H9 (cell line): ENCODE data around the gene ITPRIPL1. TPM values are rescaled to one million over a fixed set of nuclear protein-coding genes. Genes with fewer than 3 reads are reported as not detected.

ENCODE experiments used
- DNase-seq: peaks from one replicate; pipeline ENCODE4 v3.0.0-alpha.2; 2017
- H2AFZ ChIP-seq: one replicate; pipeline ENCODE4 v1.6.1; 2013; ENCODE audit warnings: mild to moderate bottlenecking, low read length, control low read depth, moderate library complexity
- H2AK5ac ChIP-seq: 2 replicates; pipeline ENCODE4 v1.6.1; 2013; ENCODE audit warnings: low read length, control low read depth, mixed read lengths; ENCODE audit not compliant: insufficient read length
- H2BK120ac ChIP-seq: one replicate; pipeline ENCODE4 v1.6.1; 2013; ENCODE audit warnings: low read depth, mild to moderate bottlenecking, low read length, control low read depth, inconsistent platforms; ENCODE audit not compliant: poor library complexity, severe bottlenecking
- H2BK12ac ChIP-seq: 2 replicates; pipeline ENCODE4 v1.6.1; 2013; ENCODE audit warnings: low read length, control low read depth, mixed read lengths, low read depth; ENCODE audit not compliant: insufficient read length
- H2BK15ac ChIP-seq: 2 replicates; pipeline ENCODE4 v1.6.1; 2013; ENCODE audit warnings: low read depth, low read length, control low read depth
- H2BK20ac ChIP-seq: one replicate; pipeline ENCODE4 v1.6.1; 2013; ENCODE audit warnings: low read depth, mild to moderate bottlenecking, low read length, control low read depth, inconsistent platforms; ENCODE audit not compliant: poor library complexity, severe bottlenecking
- H2BK5ac ChIP-seq: 2 replicates; pipeline ENCODE4 v1.6.1; 2013; ENCODE audit warnings: low read length, control low read depth, mixed read lengths; ENCODE audit not compliant: insufficient read length
- H3K14ac ChIP-seq: 2 replicates; pipeline ENCODE4 v1.6.1; 2013; ENCODE audit warnings: low read length, control low read depth; ENCODE audit not compliant: insufficient read depth
- H3K18ac ChIP-seq: 2 replicates; pipeline ENCODE4 v1.6.1; 2013; ENCODE audit warnings: low read depth, mild to moderate bottlenecking, mixed read lengths, low read length, control low read depth; ENCODE audit not compliant: insufficient read length
- H3K23ac ChIP-seq: 2 replicates; pipeline ENCODE4 v1.6.1; 2013; ENCODE audit warnings: low read length, control low read depth, mixed read lengths, low read depth; ENCODE audit not compliant: insufficient read length
- H3K23me2 ChIP-seq: 2 replicates; pipeline ENCODE4 v1.6.1; 2013; ENCODE audit warnings: low read depth, mild to moderate bottlenecking, mixed read lengths, low read length, control low read depth; ENCODE audit not compliant: insufficient read length, poor library complexity, severe bottlenecking
- H3K27ac ChIP-seq: 2 replicates; pipeline ENCODE4 v1.5.1; 2013; ENCODE audit warnings: low read length, control low read depth, mixed read lengths, low read depth; ENCODE audit not compliant: insufficient read length
- H3K27me3 ChIP-seq: 2 replicates; pipeline ENCODE4 v1.6.1; 2013; ENCODE audit warnings: low read length, control low read depth, inconsistent platforms; ENCODE audit not compliant: insufficient read depth
- H3K4ac ChIP-seq: 2 replicates; pipeline ENCODE4 v1.6.1; 2013; ENCODE audit warnings: low read depth, mild to moderate bottlenecking, control low read depth, inconsistent platforms, low read length, moderate library complexity
- H3K4me1 ChIP-seq: 2 replicates; pipeline ENCODE4 v1.6.1; 2013; ENCODE audit warnings: low read length, control low read depth, inconsistent platforms; ENCODE audit not compliant: insufficient read depth
- H3K4me2 ChIP-seq: 2 replicates; pipeline ENCODE4 v1.6.1; 2013; ENCODE audit warnings: low read length, control low read depth, mixed read lengths; ENCODE audit not compliant: insufficient read length, insufficient read depth
- H3K56ac ChIP-seq: 2 replicates; pipeline ENCODE4 v1.6.1; 2013; ENCODE audit warnings: low read depth, mild to moderate bottlenecking, mixed read lengths, low read length, control low read depth; ENCODE audit not compliant: insufficient read length
- H3K79me1 ChIP-seq: 2 replicates; pipeline ENCODE4 v1.6.1; 2013; ENCODE audit warnings: low read depth, mild to moderate bottlenecking, moderate library complexity, low read length, control low read depth, inconsistent platforms; ENCODE audit not compliant: insufficient read depth, poor library complexity, severe bottlenecking
- H3K79me2 ChIP-seq: 2 replicates; pipeline ENCODE4 v1.6.1; 2013; ENCODE audit warnings: low read length, control low read depth, inconsistent platforms; ENCODE audit not compliant: insufficient read depth
- H3K9ac ChIP-seq: 2 replicates; pipeline ENCODE4 v1.6.1; 2013; ENCODE audit warnings: low read length, control low read depth, mixed read lengths; ENCODE audit not compliant: insufficient read length; ENCODE audit errors: extremely low read depth
- H3K9me3 ChIP-seq: one replicate; pipeline ENCODE4 v1.6.1; 2013; ENCODE audit warnings: low read depth, low read length, inconsistent platforms; ENCODE audit not compliant: control insufficient read depth
- H3T11ph ChIP-seq: one replicate; pipeline ENCODE4 v1.6.1; 2013; ENCODE audit warnings: mild to moderate bottlenecking, low read length, control low read depth, inconsistent platforms
- H4K20me1 ChIP-seq: one replicate; pipeline ENCODE4 v1.6.1; 2013; ENCODE audit not compliant: control insufficient read depth, insufficient read length, insufficient read depth
- H4K5ac ChIP-seq: 2 replicates; pipeline ENCODE4 v1.6.1; 2013; ENCODE audit warnings: low read depth, mild to moderate bottlenecking, mixed read lengths, low read length, control low read depth; ENCODE audit not compliant: insufficient read length
- H4K8ac ChIP-seq: replicated peaks from 2 replicates; pipeline ENCODE4 v1.6.1; 2013; ENCODE audit warnings: low read length, control low read depth, mixed read lengths, low read depth; ENCODE audit not compliant: insufficient read length
- H4K91ac ChIP-seq: 2 replicates; pipeline ENCODE4 v1.6.1; 2013; ENCODE audit warnings: low read depth, mild to moderate bottlenecking, moderate library complexity, mixed read lengths, low read length, control low read depth; ENCODE audit not compliant: insufficient read length
- H3K27ac Mint-ChIP-seq, 3 experiments: 2 replicates in 2 of 3; 3 replicates in 1 of 3; pipeline ENCODE4 v1.8.0; 2020 to 2021; ENCODE audit warnings: mixed read lengths in 3 of 3, mild to moderate bottlenecking in 1 of 3, moderate library complexity in 1 of 3
- H3K27me3 Mint-ChIP-seq: 2 replicates; pipeline ENCODE4 v1.8.0; 2021; ENCODE audit warnings: low read depth, mild to moderate bottlenecking, moderate library complexity, mixed read lengths
- H3K36me3 Mint-ChIP-seq, 3 experiments: 2 replicates in 2 of 3; 3 replicates in 1 of 3; pipeline ENCODE4 v1.8.0; 2020 to 2021; ENCODE audit warnings: low read depth in 3 of 3, mixed read lengths in 3 of 3; ENCODE audit not compliant: insufficient read depth in 1 of 3
- H3K4me1 Mint-ChIP-seq, 2 experiments: 2 replicates each; pipeline ENCODE4 v1.8.0; 2020; ENCODE audit warnings: mixed read lengths in 2 of 2
- H3K4me3 Mint-ChIP-seq, 2 experiments: 2 replicates in 1 of 2; 3 replicates in 1 of 2; pipeline ENCODE4 v1.8.0; 2020 to 2021; ENCODE audit warnings: mild to moderate bottlenecking in 2 of 2, mixed read lengths in 2 of 2, moderate library complexity in 1 of 2
- H3K9me3 Mint-ChIP-seq, 2 experiments: 2 replicates in 1 of 2; 3 replicates in 1 of 2; pipeline ENCODE4 v1.8.0; 2020; ENCODE audit warnings: mild to moderate bottlenecking in 2 of 2, mixed read lengths in 2 of 2, moderate library complexity in 1 of 2
- WGBS: extraction: QIAGEN DNeasy Blood & Tissue Kit; methylation state at CpG from one replicate; pipeline ENCODE4 v1.1.7; 2013; ENCODE audit warnings: missing lambda C conversion rate, low lambda C conversion rate, mixed read lengths; ENCODE audit not compliant: insufficient read length; ENCODE audit errors: extremely low coverage; 5-methylcytosine and 5-hydroxymethylcytosine counted together
- total RNA-seq: library from RNA; stranded (reverse); gene quantifications from 2 replicates; pipeline ENCODE4 v1.2.1, GENCODE V29; 2021
- TF ChIP-seq, protein P1 (sequence below): fragments of 200-600 bp; sonication (generic); conservative IDR thresholded peaks from 3 replicates; pipeline ENCODE4 v1.8.0; 2021; ENCODE audit warnings: antibody characterized with exemption, mild to moderate bottlenecking

The ITPRIPL1 gene
- total RNA-seq, 1 experiment from 2014 or later, result 16.3 TPM

DNA sequence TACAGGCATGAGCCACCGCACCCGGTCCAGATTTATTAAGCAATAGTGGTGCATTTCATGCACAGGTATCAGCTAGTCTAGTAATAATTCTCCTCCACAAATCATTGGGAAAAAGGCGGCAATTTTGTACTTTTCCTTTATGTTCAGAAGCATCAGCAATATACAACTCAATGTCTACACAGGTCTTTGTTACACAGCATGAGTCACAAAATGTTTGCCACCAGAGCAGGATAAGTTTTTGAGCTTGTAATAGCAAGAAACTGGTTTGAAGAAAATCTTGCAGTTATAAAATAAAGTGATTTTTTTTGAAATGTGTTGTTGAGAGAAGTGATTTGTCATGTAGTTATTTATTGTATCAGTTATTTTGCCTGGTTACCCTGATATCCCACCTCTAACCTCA lies 4.8 kb upstream of the ITPRIPL1 start:
- H3K56ac ChIP-seq, result no peak overlapping the region
- no peak overlapping the region for H3K14ac ChIP-seq
- H4K20me1 ChIP-seq, result no peaks in the 10 kb centered on the region
- no peak overlapping the region for H2BK5ac ChIP-seq
- H3K79me1 ChIP-seq, result no peaks in the 10 kb centered on the region
- H2BK20ac ChIP-seq, result no peak overlapping the region
- H3T11ph ChIP-seq, result no peak overlapping the region
- no peaks in the 10 kb centered on the region for H3K79me2 ChIP-seq
- no peak overlapping the region for H3K27ac Mint-ChIP-seq
- no peak overlapping the region for H2AFZ ChIP-seq
- no peak overlapping the region for H2AK5ac ChIP-seq
- H3K27ac ChIP-seq, result no peak overlapping the region
- H3K4me1 ChIP-seq, result no peaks in the 10 kb centered on the region
- peak overlapping the region; percentile 62 for H3K4me2 ChIP-seq
- peak overlapping the region in 1 of 2 experiments; percentile 86; a peak in 3 of 5 replicates for H3K4me3 Mint-ChIP-seq
- no peaks in the 10 kb centered on the region; a peak in 1 of 7 replicates for H3K36me3 Mint-ChIP-seq
- no peak overlapping the region for H2BK120ac ChIP-seq
- H4K8ac ChIP-seq, result no peak overlapping the region
- H3K9me3 Mint-ChIP-seq, result no peaks in the 10 kb centered on the region; a peak in 1 of 5 replicates
- no peak overlapping the region for H2BK12ac ChIP-seq
- H3K27me3 ChIP-seq, result peaks cover 17% of the 10 kb centered on the region; the same call in 1 of the 2 replicates
- H4K91ac ChIP-seq, result no peak overlapping the region
- no peak overlapping the region for H3K9ac ChIP-seq
- no peak overlapping the region for H3K23ac ChIP-seq
- H4K5ac ChIP-seq, result no peak overlapping the region
- H3K4me1 Mint-ChIP-seq, result peaks cover 12 to 14% of the 10 kb centered on the region in 2 experiments
- no peak overlapping the region for H3K4ac ChIP-seq
- WGBS, result no CpG with 5 or more reads among the region's 3 CpGs
- H3K18ac ChIP-seq, result no peak overlapping the region
- TF ChIP-seq, protein P1, sequence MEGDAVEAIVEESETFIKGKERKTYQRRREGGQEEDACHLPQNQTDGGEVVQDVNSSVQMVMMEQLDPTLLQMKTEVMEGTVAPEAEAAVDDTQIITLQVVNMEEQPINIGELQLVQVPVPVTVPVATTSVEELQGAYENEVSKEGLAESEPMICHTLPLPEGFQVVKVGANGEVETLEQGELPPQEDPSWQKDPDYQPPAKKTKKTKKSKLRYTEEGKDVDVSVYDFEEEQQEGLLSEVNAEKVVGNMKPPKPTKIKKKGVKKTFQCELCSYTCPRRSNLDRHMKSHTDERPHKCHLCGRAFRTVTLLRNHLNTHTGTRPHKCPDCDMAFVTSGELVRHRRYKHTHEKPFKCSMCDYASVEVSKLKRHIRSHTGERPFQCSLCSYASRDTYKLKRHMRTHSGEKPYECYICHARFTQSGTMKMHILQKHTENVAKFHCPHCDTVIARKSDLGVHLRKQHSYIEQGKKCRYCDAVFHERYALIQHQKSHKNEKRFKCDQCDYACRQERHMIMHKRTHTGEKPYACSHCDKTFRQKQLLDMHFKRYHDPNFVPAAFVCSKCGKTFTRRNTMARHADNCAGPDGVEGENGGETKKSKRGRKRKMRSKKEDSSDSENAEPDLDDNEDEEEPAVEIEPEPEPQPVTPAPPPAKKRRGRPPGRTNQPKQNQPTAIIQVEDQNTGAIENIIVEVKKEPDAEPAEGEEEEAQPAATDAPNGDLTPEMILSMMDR, result no peak
- H3K9me3 ChIP-seq, result no peaks in the 10 kb centered on the region
- no peak for DNase-seq
- no peak overlapping the region for H2BK15ac ChIP-seq
- H3K23me2 ChIP-seq, result peaks cover 11% of the 10 kb centered on the region
- H3K27me3 Mint-ChIP-seq, result peaks cover 87% of the 10 kb centered on the region
